GM12878 (cell line): ENCODE results near the gene OR10G2. TPM values are rescaled to one million over a fixed set of nuclear protein-coding genes. Genes with fewer than 3 reads are reported as not detected.

Experiments used
- BACH1 ChIP-seq: fragments of 450-650 bp; IDR thresholded peaks from 2 replicates; pipeline ENCODE4 v1.6.1; 2017; ENCODE audit warnings: mild to moderate bottlenecking, borderline replicate concordance
- CBX5 ChIP-seq: sonication (generic); IDR thresholded peaks from 2 replicates; pipeline ENCODE4 v1.6.1; 2016; ENCODE audit warnings: low read depth, moderate library complexity, mild to moderate bottlenecking, inconsistent platforms
- CEBPB ChIP-seq, 2 experiments: fragments of 150-350 bp in 1 of 2; IDR thresholded peaks; 2 replicates each; pipeline ENCODE4 v1.6.1; 2012 to 2014; ENCODE audit warnings: low read depth in 2 of 2, low read length in 2 of 2, borderline replicate concordance in 1 of 2, inconsistent platforms in 1 of 2
- E4F1 ChIP-seq: fragments of 450-650 bp; IDR thresholded peaks from 2 replicates; pipeline ENCODE4 v1.6.1; 2018; ENCODE audit warnings: borderline replicate concordance, mild to moderate bottlenecking; ENCODE audit not compliant: partially characterized antibody
- FOXM1 ChIP-seq: IDR thresholded peaks from 2 replicates; pipeline ENCODE4 v1.6.1; 2012; ENCODE audit warnings: low read depth, mild to moderate bottlenecking, inconsistent platforms, low read length, moderate library complexity
- HDAC6 ChIP-seq: fragments of 200-600 bp; sonication (generic); IDR thresholded peaks from one replicate; pipeline ENCODE4 v1.8.0; 2017; ENCODE audit warnings: antibody characterized with exemption; ENCODE audit not compliant: unreplicated experiment
- IKZF1 ChIP-seq: fragments of 450-650 bp; conservative IDR thresholded peaks from 2 replicates; pipeline ENCODE4 v1.6.1; 2017; ENCODE audit warnings: antibody characterized with exemption, mild to moderate bottlenecking
- IRF4 ChIP-seq: IDR thresholded peaks from 2 replicates; pipeline ENCODE4 v1.6.1; 2011; ENCODE audit warnings: low read depth, low read length
- NBN ChIP-seq: fragments of 450-650 bp; IDR thresholded peaks from 2 replicates; pipeline ENCODE4 v1.6.1; 2016
- polyA plus RNA-seq, 11 experiments: library from polyadenylated mRNA; depleted of rRNA in 4 of 11; unstranded in 6 of 11; stranded (reverse) in 5 of 11; fragments of >200 nt; fragmentation: Nextera tagmentation in 4 of 11; fragmentation: Illumina TruSeq in 1 of 11; extraction: Ambion mirVana in 4 of 11; extraction: Trizol in 1 of 11; gene quantifications; 1 replicate in 1 of 11; 2 replicates in 10 of 11; pipeline versions ENCODE4 v1.2.1 to v1.2.3, GENCODE V29; 2011 to 2016; ENCODE audit warnings: inconsistent platforms in 2 of 11, missing spikeins in 2 of 11, low read depth in 1 of 11
- total RNA-seq, 4 experiments: library from RNA; depleted of rRNA in 3 of 4; stranded (reverse); fragments of >200 nt in 3 of 4; fragmentation: Illumina TruSeq in 1 of 4; extraction: Trizol in 1 of 4; gene quantifications; 2 replicates each; pipeline versions ENCODE4 v1.2.1 to v1.2.3, GENCODE V29; 2013 to 2021
- TF ChIP-seq, protein P1 (sequence below): IDR thresholded peaks from 2 replicates; pipeline ENCODE4 v1.6.1; 2012; ENCODE audit warnings: mild to moderate bottlenecking, low read depth, low read length
- TF ChIP-seq, protein P2 (sequence below): fragments of 450-650 bp; formaldehyde crosslinking; IDR thresholded peaks from 2 replicates; pipeline ENCODE4 v1.5.0; 2022; ENCODE audit warnings: mild to moderate bottlenecking, missing genetic modification characterization
- TF ChIP-seq, protein P3 (sequence below): fragments of 450-650 bp; IDR thresholded peaks from 2 replicates; pipeline ENCODE4 v1.6.1; 2017; ENCODE audit warnings: antibody characterized with exemption, mild to moderate bottlenecking, moderate library complexity

Gene OR10G2
- total and polyA plus RNA-seq, 10 of the 15 experiments (the other 5 are each of a cell fraction or from before 2014, with no cell fraction given) = not detected

DNA sequence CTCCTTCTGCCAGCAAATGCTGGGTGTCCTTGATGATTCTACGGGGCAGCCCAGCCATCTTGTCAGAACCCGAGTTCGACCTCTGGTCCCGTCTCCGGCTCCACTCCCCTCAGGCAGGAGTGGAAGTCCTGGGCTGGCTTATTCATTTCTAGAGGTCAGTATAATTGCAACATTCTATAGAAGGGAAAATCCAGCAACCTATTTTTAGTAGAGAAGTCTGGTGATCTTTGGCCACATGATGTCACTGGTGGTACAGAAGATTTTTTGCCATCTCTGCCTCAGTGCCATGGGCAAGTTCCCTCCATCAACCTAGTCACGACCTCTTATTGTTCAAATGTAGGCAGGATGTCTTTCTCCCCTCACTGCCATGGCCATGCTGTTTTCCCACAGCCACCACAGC, 22.4 kb downstream of the OR10G2 start (continued):
- no peak for TF ChIP-seq FOXM1
- TF ChIP-seq NBN = no peak
- no peak for TF ChIP-seq E4F1
- TF ChIP-seq CBX5 = no peak
- TF ChIP-seq BACH1 = no peak
- TF ChIP-seq, protein P1, sequence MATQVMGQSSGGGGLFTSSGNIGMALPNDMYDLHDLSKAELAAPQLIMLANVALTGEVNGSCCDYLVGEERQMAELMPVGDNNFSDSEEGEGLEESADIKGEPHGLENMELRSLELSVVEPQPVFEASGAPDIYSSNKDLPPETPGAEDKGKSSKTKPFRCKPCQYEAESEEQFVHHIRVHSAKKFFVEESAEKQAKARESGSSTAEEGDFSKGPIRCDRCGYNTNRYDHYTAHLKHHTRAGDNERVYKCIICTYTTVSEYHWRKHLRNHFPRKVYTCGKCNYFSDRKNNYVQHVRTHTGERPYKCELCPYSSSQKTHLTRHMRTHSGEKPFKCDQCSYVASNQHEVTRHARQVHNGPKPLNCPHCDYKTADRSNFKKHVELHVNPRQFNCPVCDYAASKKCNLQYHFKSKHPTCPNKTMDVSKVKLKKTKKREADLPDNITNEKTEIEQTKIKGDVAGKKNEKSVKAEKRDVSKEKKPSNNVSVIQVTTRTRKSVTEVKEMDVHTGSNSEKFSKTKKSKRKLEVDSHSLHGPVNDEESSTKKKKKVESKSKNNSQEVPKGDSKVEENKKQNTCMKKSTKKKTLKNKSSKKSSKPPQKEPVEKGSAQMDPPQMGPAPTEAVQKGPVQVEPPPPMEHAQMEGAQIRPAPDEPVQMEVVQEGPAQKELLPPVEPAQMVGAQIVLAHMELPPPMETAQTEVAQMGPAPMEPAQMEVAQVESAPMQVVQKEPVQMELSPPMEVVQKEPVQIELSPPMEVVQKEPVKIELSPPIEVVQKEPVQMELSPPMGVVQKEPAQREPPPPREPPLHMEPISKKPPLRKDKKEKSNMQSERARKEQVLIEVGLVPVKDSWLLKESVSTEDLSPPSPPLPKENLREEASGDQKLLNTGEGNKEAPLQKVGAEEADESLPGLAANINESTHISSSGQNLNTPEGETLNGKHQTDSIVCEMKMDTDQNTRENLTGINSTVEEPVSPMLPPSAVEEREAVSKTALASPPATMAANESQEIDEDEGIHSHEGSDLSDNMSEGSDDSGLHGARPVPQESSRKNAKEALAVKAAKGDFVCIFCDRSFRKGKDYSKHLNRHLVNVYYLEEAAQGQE = no peak
- TF ChIP-seq, protein P2, sequence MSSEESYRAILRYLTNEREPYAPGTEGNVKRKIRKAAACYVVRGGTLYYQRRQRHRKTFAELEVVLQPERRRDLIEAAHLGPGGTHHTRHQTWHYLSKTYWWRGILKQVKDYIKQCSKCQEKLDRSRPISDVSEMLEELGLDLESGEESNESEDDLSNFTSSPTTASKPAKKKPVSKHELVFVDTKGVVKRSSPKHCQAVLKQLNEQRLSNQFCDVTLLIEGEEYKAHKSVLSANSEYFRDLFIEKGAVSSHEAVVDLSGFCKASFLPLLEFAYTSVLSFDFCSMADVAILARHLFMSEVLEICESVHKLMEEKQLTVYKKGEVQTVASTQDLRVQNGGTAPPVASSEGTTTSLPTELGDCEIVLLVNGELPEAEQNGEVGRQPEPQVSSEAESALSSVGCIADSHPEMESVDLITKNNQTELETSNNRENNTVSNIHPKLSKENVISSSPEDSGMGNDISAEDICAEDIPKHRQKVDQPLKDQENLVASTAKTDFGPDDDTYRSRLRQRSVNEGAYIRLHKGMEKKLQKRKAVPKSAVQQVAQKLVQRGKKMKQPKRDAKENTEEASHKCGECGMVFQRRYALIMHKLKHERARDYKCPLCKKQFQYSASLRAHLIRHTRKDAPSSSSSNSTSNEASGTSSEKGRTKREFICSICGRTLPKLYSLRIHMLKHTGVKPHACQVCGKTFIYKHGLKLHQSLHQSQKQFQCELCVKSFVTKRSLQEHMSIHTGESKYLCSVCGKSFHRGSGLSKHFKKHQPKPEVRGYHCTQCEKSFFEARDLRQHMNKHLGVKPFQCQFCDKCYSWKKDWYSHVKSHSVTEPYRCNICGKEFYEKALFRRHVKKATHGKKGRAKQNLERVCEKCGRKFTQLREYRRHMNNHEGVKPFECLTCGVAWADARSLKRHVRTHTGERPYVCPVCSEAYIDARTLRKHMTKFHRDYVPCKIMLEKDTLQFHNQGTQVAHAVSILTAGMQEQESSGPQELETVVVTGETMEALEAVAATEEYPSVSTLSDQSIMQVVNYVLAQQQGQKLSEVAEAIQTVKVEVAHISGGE (CRISPR knock-in tag) = no peak
- peak; percentile 55 for TF ChIP-seq IKZF1
- TF ChIP-seq CEBPB (IDR thresholded peaks at IDR 0.05; ENCODE audit: borderline replicate concordance in 1 of 2, low read depth in 2 of 2, low read length in 2 of 2) = no peak
- no peak for TF ChIP-seq HDAC6
- TF ChIP-seq, protein P3, sequence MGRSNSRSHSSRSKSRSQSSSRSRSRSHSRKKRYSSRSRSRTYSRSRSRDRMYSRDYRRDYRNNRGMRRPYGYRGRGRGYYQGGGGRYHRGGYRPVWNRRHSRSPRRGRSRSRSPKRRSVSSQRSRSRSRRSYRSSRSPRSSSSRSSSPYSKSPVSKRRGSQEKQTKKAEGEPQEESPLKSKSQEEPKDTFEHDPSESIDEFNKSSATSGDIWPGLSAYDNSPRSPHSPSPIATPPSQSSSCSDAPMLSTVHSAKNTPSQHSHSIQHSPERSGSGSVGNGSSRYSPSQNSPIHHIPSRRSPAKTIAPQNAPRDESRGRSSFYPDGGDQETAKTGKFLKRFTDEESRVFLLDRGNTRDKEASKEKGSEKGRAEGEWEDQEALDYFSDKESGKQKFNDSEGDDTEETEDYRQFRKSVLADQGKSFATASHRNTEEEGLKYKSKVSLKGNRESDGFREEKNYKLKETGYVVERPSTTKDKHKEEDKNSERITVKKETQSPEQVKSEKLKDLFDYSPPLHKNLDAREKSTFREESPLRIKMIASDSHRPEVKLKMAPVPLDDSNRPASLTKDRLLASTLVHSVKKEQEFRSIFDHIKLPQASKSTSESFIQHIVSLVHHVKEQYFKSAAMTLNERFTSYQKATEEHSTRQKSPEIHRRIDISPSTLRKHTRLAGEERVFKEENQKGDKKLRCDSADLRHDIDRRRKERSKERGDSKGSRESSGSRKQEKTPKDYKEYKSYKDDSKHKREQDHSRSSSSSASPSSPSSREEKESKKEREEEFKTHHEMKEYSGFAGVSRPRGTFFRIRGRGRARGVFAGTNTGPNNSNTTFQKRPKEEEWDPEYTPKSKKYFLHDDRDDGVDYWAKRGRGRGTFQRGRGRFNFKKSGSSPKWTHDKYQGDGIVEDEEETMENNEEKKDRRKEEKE = no peak
- TF ChIP-seq IRF4 = peak; percentile 15; the same call in 1 of the 2 replicates
